IMR-90 (cell line): ENCODE data around the gene WLS.

Experiments used
- CEBPB ChIP-seq: IDR thresholded peaks from 2 replicates; pipeline ENCODE4 v1.6.1; 2012; ENCODE audit warnings: low read depth, low read length, improper control_type of control experiment
- MXI1 ChIP-seq: IDR thresholded peaks from 2 replicates; pipeline ENCODE4 v1.6.1; 2012; ENCODE audit warnings: low read depth, mild to moderate bottlenecking, low read length, moderate library complexity, borderline replicate concordance

- no peak for TF ChIP-seq CEBPB
- no peak for TF ChIP-seq MXI1
Measured at GRCh38 chr1:68164918-68165317, 67.4 kb downstream of the WLS start.
